ENCODE results near the gene UBE2R2. TPM values are rescaled to one million over a fixed set of nuclear protein-coding genes. Genes with fewer than 3 reads are reported as not detected.

The UBE2R2 gene
- total and polyA plus RNA-seq, 2 donors (not counting 3 experiments of a cell fraction or from before 2014, with no cell fraction given): 23.9 to 54.3 TPM

DNA sequence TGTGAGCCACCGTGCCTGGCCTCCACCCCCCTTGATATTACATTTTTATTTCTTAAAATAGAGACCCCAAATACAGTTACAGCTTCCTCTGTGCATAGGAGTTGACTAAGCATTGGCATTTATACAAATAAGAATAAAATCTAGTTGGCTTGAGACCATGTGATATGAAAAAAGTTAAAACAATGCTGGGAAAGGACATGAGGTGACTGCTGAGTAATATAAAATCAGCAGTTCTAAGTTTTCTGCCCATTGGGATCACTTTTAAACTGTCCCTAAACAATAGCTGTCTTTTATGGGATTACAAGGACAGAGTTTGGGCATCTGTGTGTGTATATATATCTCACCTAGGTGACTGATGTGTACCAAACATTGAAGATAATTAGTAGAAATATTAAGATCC is 96.6 kb downstream of the UBE2R2 start:
- no TSS peak for BruUV-seq (replicated peaks)
- intact Hi-C loops (cut with micrococcal nuclease) (no loop called here), dilution Hi-C loops (cut with MboI; ENCODE audit: extremely low pct_ligation_motif_present, low sequenced_read_pairs) (no loop called here)
- ChIA-PET POLR2A (no interaction called here), CTCF (interaction anchor here (1.1 to 1.2 kb wide), 2 partner anchors 99 to 160 kb away, joined by 3 to 5 read pairs; no protein-coding TSS in a partner anchor)
- FAIRE-seq (no peak), DNase-seq (ENCODE audit: low read depth, low spot score) (peak; percentile 32)
- Histone ChIP-seq H3K9me1 (replicated peaks; ENCODE audit: control insufficient read depth, extremely low read depth, insufficient read depth, low read length) (no peaks in the 10 kb centered on the region), H3K79me2 (ENCODE audit: control insufficient read depth, insufficient read depth, low read length) (peaks cover 36% of the 10 kb centered on the region), H4K20me1 (replicated peaks; ENCODE audit: control insufficient read depth, extremely low read depth, insufficient read depth, low read length) (peaks cover 3% of the 10 kb centered on the region), H2AFZ (ENCODE audit: low read depth, low read length) (no peak overlapping the region), H3K4me1 (ENCODE audit: control insufficient read depth, extremely low read depth, insufficient read depth, low read length) (no peaks in the 10 kb centered on the region), H3K27ac (ENCODE audit: insufficient read depth, low read depth, low read length) (no peak overlapping the region), H3K9ac (replicated peaks; ENCODE audit: extremely low read depth, insufficient read depth, low read length) (no peak overlapping the region), H3K27me3 (ENCODE audit: control insufficient read depth in 2 of 2, insufficient read depth in 2 of 2, low read length in 2 of 2) (no peaks in the 10 kb centered on the region), H3K4me3 (replicated peaks in 1 of 3; ENCODE audit: insufficient read depth in 1 of 3, low read depth in 1 of 3, low read length in 3 of 3) (no peak overlapping the region), H3K4me2 (ENCODE audit: insufficient read depth, low read length) (no peak overlapping the region), H3K9me3 (replicated peaks; ENCODE audit: control insufficient read depth, insufficient read depth, low read length) (no peaks in the 10 kb centered on the region), H3K36me3 (ENCODE audit: control insufficient read depth in 2 of 2, extremely low read depth in 1 of 2, insufficient read depth in 2 of 2, low read length in 2 of 2) (peaks cover 15 to 16% of the 10 kb centered on the region in 2 experiments)
- TF ChIP-seq, protein P1, sequence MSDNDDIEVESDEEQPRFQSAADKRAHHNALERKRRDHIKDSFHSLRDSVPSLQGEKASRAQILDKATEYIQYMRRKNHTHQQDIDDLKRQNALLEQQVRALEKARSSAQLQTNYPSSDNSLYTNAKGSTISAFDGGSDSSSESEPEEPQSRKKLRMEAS (IDR thresholded peaks at IDR 0.05; ENCODE audit: insufficient read depth, insufficient read length): no peak
- no peak for TF ChIP-seq POLR2AphosphoS5 (IDR thresholded peaks at IDR 0.05; ENCODE audit: insufficient read depth, low read depth, low read length)

DNA sequence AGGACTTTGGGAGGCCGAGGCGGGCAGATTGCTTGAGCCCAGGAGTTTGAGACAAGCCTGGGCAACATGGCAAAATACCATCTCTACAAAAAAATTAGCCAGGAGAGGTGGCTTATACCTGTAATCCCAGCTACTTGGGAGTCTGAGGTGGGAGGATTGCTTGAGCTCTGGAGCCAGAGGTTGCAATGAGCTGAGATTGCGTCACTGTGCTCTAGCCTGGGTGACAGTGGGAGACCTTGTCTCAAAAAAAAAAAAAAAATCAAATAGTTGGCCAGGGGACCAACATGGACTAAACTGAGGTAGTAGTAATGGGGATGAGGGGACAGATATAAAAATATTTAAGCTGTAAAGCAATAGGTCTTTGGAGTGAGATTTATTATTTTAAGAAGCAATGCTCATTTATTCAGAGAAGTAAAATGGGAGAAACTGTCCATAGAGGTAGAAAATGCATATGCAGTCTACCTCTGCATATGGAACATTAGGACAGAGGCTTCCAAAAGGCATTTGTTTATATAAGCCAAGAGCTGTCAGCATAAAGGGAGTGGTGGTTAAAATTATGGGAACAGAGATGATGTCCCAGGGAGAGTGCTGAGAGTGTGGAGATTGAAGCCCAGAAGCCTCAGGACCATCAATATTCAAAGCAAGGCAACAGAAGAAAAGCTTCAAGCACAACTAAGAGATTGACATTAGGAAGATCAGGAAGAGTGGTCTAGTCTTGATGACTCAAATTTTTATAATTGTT is 98.1 kb downstream of the UBE2R2 start:
- Histone ChIP-seq H3K9me3 (replicated peaks; ENCODE audit: control insufficient read depth, insufficient read depth, low read length) (no peaks in the 10 kb centered on the region), H3K27me3 (ENCODE audit: control insufficient read depth in 2 of 2, insufficient read depth in 2 of 2, low read length in 2 of 2) (no peaks in the 10 kb centered on the region), H3K79me2 (ENCODE audit: control insufficient read depth, insufficient read depth, low read length) (peaks cover 24% of the 10 kb centered on the region), H3K9ac (replicated peaks; ENCODE audit: extremely low read depth, insufficient read depth, low read length) (no peak overlapping the region), H4K20me1 (replicated peaks; ENCODE audit: control insufficient read depth, extremely low read depth, insufficient read depth, low read length) (peaks cover 3% of the 10 kb centered on the region), H3K9me1 (replicated peaks; ENCODE audit: control insufficient read depth, extremely low read depth, insufficient read depth, low read length) (no peaks in the 10 kb centered on the region), H2AFZ (ENCODE audit: low read depth, low read length) (no peak overlapping the region), H3K4me1 (ENCODE audit: control insufficient read depth, extremely low read depth, insufficient read depth, low read length) (no peaks in the 10 kb centered on the region), H3K36me3 (ENCODE audit: control insufficient read depth in 2 of 2, extremely low read depth in 1 of 2, insufficient read depth in 2 of 2, low read length in 2 of 2) (peaks cover 15 to 20% of the 10 kb centered on the region in 2 experiments), H3K4me2 (ENCODE audit: insufficient read depth, low read length) (no peak overlapping the region), H3K27ac (ENCODE audit: insufficient read depth, low read depth, low read length) (no peak overlapping the region), H3K4me3 (replicated peaks in 1 of 3; ENCODE audit: insufficient read depth in 1 of 3, low read depth in 1 of 3, low read length in 3 of 3) (no peak overlapping the region)
- intact Hi-C loops (cut with micrococcal nuclease): no loop called here
- BruUV-seq (replicated peaks): no TSS peak
- ChIA-PET CTCF (interaction anchor here (0.7 to 1.8 kb wide), 5 partner anchors 10 to 177 kb away, joined by 3 to 4 read pairs (median 3); no protein-coding TSS in a partner anchor), POLR2A (no interaction called here)
- DNase-seq (ENCODE audit: low read depth, low spot score): no peak
- dilution Hi-C loops (cut with MboI; ENCODE audit: extremely low pct_ligation_motif_present, low sequenced_read_pairs): no loop called here
- TF ChIP-seq GATA2 (IDR thresholded peaks at IDR 0.05; ENCODE audit: insufficient read depth, insufficient read length, low read depth, low read length) (no peak), FOS (IDR thresholded peaks at IDR 0.05; ENCODE audit: borderline replicate concordance, insufficient read depth, low read length) (no peak), JUN (IDR thresholded peaks at IDR 0.05; ENCODE audit: borderline replicate concordance, insufficient read depth, insufficient read length, low read depth) (no peak), POLR2AphosphoS5 (IDR thresholded peaks at IDR 0.05; ENCODE audit: insufficient read depth, low read depth, low read length) (no peak), EZH2 (IDR thresholded peaks at IDR 0.05; ENCODE audit: borderline replicate concordance, low read depth, low read length, severe bottlenecking) (no peak), POLR2A (IDR thresholded peaks at IDR 0.05; ENCODE audit: low read depth, low read length) (no peak), MYC (IDR thresholded peaks at IDR 0.05; ENCODE audit: low read depth, low read length) (no peak)
- TF ChIP-seq, protein P1 (IDR thresholded peaks at IDR 0.05; ENCODE audit: insufficient read depth, insufficient read length): no peak
- TF ChIP-seq, protein P2, sequence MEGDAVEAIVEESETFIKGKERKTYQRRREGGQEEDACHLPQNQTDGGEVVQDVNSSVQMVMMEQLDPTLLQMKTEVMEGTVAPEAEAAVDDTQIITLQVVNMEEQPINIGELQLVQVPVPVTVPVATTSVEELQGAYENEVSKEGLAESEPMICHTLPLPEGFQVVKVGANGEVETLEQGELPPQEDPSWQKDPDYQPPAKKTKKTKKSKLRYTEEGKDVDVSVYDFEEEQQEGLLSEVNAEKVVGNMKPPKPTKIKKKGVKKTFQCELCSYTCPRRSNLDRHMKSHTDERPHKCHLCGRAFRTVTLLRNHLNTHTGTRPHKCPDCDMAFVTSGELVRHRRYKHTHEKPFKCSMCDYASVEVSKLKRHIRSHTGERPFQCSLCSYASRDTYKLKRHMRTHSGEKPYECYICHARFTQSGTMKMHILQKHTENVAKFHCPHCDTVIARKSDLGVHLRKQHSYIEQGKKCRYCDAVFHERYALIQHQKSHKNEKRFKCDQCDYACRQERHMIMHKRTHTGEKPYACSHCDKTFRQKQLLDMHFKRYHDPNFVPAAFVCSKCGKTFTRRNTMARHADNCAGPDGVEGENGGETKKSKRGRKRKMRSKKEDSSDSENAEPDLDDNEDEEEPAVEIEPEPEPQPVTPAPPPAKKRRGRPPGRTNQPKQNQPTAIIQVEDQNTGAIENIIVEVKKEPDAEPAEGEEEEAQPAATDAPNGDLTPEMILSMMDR (IDR thresholded peaks at IDR 0.05; ENCODE audit: extremely low read depth in 1 of 2, insufficient read depth in 1 of 2, low read depth in 1 of 2, low read length in 2 of 2): no peak
- FAIRE-seq: no peak
